ENCODE measurements around the gene FHL3. TPM values are rescaled to one million over a fixed set of nuclear protein-coding genes. Genes with fewer than 3 reads are reported as not detected.

FHL3 gene
- total RNA-seq, 4 donors from 2014 or later, result 6.2 to 18.7 (median 12.4) TPM

- TF ChIP-seq, protein P1, sequence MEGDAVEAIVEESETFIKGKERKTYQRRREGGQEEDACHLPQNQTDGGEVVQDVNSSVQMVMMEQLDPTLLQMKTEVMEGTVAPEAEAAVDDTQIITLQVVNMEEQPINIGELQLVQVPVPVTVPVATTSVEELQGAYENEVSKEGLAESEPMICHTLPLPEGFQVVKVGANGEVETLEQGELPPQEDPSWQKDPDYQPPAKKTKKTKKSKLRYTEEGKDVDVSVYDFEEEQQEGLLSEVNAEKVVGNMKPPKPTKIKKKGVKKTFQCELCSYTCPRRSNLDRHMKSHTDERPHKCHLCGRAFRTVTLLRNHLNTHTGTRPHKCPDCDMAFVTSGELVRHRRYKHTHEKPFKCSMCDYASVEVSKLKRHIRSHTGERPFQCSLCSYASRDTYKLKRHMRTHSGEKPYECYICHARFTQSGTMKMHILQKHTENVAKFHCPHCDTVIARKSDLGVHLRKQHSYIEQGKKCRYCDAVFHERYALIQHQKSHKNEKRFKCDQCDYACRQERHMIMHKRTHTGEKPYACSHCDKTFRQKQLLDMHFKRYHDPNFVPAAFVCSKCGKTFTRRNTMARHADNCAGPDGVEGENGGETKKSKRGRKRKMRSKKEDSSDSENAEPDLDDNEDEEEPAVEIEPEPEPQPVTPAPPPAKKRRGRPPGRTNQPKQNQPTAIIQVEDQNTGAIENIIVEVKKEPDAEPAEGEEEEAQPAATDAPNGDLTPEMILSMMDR (IDR thresholded peaks at IDR 0.05), result no peak
- peak overlapping the region; percentile 73 to 93 (median 87) for H3K27ac ChIP-seq
- intact Hi-C loops (cut with DNase I), result no loop called here
- peak overlapping the region in 3 of 4 donors; percentile 60 to 85 (median 83) for H3K4me3 ChIP-seq
- DNase-seq, result no peak
- no peaks in the 10 kb centered on the region for H3K27me3 ChIP-seq
- no peaks in the 10 kb centered on the region for H3K36me3 ChIP-seq
- WGBS, 2 donors, result 65 to 69% methylated on average over 4 to 9 of the region's 12 CpGs
- H3K9me3 ChIP-seq, result no peaks in the 10 kb centered on the region
- H3K4me1 ChIP-seq, result peaks cover 17 to 49% (median 25%) of the 10 kb centered on the region in 3 donors
These were observed 904 bp upstream of the FHL3 start for GRCh38 chr1:38006008-38006828.

GRCh38 chr1:38004284-38005108, 818 bp downstream of the FHL3 start:
- DNase-seq, result no peak
- H3K4me3 ChIP-seq, result peak overlapping the region; percentile 56 to 85 (median 72)
- H3K36me3 ChIP-seq, result no peaks in the 10 kb centered on the region
- peaks cover 32 to 66% (median 42%) of the 10 kb centered on the region in 3 donors for H3K4me1 ChIP-seq
- 2 to 3% methylated on average over 19 to 25 of the region's 26 CpGs for WGBS, 2 donors
- H3K27me3 ChIP-seq, result no peaks in the 10 kb centered on the region
- intact Hi-C loops (cut with DNase I), result no loop called here
- no peaks in the 10 kb centered on the region for H3K9me3 ChIP-seq
- peak overlapping the region; percentile 73 to 93 (median 87) for H3K27ac ChIP-seq
- TF ChIP-seq, protein P1 (IDR thresholded peaks at IDR 0.05), result no peak
- TF ChIP-seq POLR2A (IDR thresholded peaks at IDR 0.05), result no peak

- peak overlapping the region; percentile 73 to 93 (median 87) for H3K27ac ChIP-seq
- DNase-seq, result no peak
- peak overlapping the region; percentile 56 to 85 (median 72) for H3K4me3 ChIP-seq
- peaks cover 39 to 76% (median 52%) of the 10 kb centered on the region in 3 donors for H3K4me1 ChIP-seq
- no peaks in the 10 kb centered on the region for H3K9me3 ChIP-seq
- peaks cover 0 to 6% (median 0%) of the 10 kb centered on the region in 3 donors for H3K36me3 ChIP-seq
- TF ChIP-seq, protein P1 (IDR thresholded peaks at IDR 0.05), result no peak
- TF ChIP-seq POLR2A (IDR thresholded peaks at IDR 0.05), result no peak
- WGBS, 2 donors, result 66 to 69% methylated on average over 3 to 8 of the region's 8 CpGs
- intact Hi-C loops (cut with DNase I), result no loop called here
- no peaks in the 10 kb centered on the region for H3K27me3 ChIP-seq
These were observed 1.8 kb downstream of the FHL3 start for GRCh38 chr1:38003261-38004250.

- Histone ChIP-seq H3K27me3 (no peaks in the 10 kb centered on the region), H3K4me1 (peaks cover 42 to 96% (median 67%) of the 10 kb centered on the region in 3 donors), H3K36me3 (peaks cover 0 to 25% (median 0%) of the 10 kb centered on the region in 3 donors), H3K4me3 (peak overlapping the region in 2 of 4 donors; percentile 7 to 38), H3K9me3 (no peaks in the 10 kb centered on the region), H3K27ac (peak overlapping the region; percentile 69 to 92 (median 87))
- WGBS, 2 donors, result 16 to 22% methylated on average over 5 to 6 of the region's 13 CpGs
- intact Hi-C loops (cut with DNase I), result no loop called here
- no peak for DNase-seq
- TF ChIP-seq, protein P1 (IDR thresholded peaks at IDR 0.05), result no peak
- no peak for TF ChIP-seq POLR2A (IDR thresholded peaks at IDR 0.05)
These were observed 4.5 kb downstream of the FHL3 start for GRCh38 chr1:38000529-38001455.

Measured in esophagus squamous epithelium (tissue), 5 donors.